22Rv1 (cell line): ENCODE data around the gene PTRHD1.

ENCODE experiments used
- H3K27ac ChIP-seq: fragments of 450-650 bp; 2 replicates; pipeline ENCODE4 v1.5.1; 2017
- CTCF ChIP-seq: fragments of 450-650 bp; IDR thresholded peaks from 2 replicates; pipeline ENCODE4 v1.5.1; 2017; ENCODE audit warnings: mild to moderate bottlenecking
- ZFX ChIP-seq: fragments of 450-650 bp; IDR thresholded peaks from 2 replicates; pipeline ENCODE4 v1.6.1; 2017; ENCODE audit warnings: antibody characterized with exemption, borderline replicate concordance

Gene PTRHD1

GRCh38 chr2:24792874-24793760 is at the start of gene PTRHD1, which contains the start of gene CENPO:
Gene PTRHD1 (minus strand): TSS chr2:24793391. CDS start chr2:24793377, 14 bp downstream.
Gene CENPO (plus strand): TSS chr2:24793425. CDS start chr2:24793920, 495 bp downstream.
- peak; percentile 55 for TF ChIP-seq CTCF
- no peak for TF ChIP-seq ZFX
- peak within 1 kb of the TSS; percentile 89 for H3K27ac ChIP-seq

- H3K27ac ChIP-seq = no peak overlapping the region
- TF ChIP-seq ZFX = no peak
- no peak for TF ChIP-seq CTCF
Measured at GRCh38 chr2:24842081-24843050, 49.2 kb upstream of the PTRHD1 start.

- no peak overlapping the region for H3K27ac ChIP-seq
- TF ChIP-seq CTCF (no peak), ZFX (no peak)
Measured at GRCh38 chr2:24840962-24841945, 48.1 kb upstream of the PTRHD1 start.

GRCh38 chr2:24840164-24840869 is 47.1 kb upstream of the PTRHD1 start:
- no peak overlapping the region for H3K27ac ChIP-seq
- TF ChIP-seq ZFX = no peak
- TF ChIP-seq CTCF = no peak

GRCh38 chr2:24839729-24840128 is 46.5 kb upstream of the PTRHD1 start:
- H3K27ac ChIP-seq = no peak overlapping the region
- TF ChIP-seq ZFX = no peak
- TF ChIP-seq CTCF = no peak

GRCh38 chr2:24838541-24838940 is 45.4 kb upstream of the PTRHD1 start:
- TF ChIP-seq CTCF (no peak), ZFX (no peak)

More at GRCh38 chr2:24838541-24838940, 45.4 kb upstream of the PTRHD1 start:
- no peak overlapping the region for H3K27ac ChIP-seq
